GM18508 (cell line): ENCODE measurements around the gene A4GNT.

Experiments used
- ATAC-seq: cut with Tn5 transposase; IDR thresholded peaks from one replicate; pipeline ENCODE4 v1.9.1; 2021; ENCODE audit warnings: moderate number of reproducible peaks; ENCODE audit not compliant: insufficient read depth, unreplicated experiment

A4GNT gene

DNA sequence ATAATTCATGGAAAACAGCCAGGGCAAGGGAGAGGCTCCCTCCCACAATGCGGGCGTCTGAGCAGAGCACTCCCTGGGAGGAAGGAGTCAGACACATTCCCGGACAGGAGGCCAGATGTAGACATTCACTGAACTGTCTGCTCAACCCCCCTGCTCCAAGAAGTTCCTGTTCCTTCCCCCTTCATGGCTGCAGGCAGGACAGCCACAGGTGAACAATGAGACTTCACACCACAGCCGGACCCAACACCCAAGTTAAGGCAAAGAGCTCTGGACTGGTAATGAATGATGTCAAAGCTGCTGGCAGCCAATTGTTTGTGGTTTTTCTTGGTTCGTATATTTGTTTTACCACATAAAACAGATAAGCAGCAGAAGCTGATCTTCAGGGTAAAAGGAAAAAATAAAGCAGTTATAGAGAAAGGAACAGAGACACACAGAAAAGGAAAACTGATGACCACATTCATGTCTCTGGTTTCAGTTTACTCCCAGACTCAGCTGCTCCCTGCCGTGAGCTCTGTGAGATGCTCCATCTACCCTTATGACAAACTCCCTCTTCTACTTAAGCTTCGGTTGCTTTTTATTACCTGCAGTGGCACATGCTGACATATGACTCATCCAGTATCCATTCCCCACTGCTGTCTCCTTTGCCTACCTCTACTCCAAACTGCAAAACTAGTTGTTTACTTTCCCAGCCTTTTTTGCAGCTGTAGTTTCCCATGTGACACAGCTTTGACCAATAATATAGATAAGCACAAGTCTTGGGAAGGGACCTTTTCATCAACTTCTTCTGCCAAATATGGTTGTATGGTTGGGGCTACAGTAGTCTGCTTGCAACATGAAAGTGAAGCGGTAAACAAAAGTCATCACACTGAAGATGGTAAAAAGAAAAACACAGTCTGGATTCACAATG is 49.9 kb downstream of the A4GNT start:
- ATAC-seq: no peak

- no peak for ATAC-seq
Measured at GRCh38 chr3:138081371-138082084, 50.7 kb downstream of the A4GNT start.

GRCh38 chr3:138079901-138080300 is 52.3 kb downstream of the A4GNT start:
- ATAC-seq: no peak

- no peak for ATAC-seq
Measured at GRCh38 chr3:138078901-138079344, 53.3 kb downstream of the A4GNT start.

- ATAC-seq: no peak
Measured at GRCh38 chr3:138078096-138078495, 54.1 kb downstream of the A4GNT start.
